ENCODE data around the gene MAP3K2.

MAP3K2 gene

DNA sequence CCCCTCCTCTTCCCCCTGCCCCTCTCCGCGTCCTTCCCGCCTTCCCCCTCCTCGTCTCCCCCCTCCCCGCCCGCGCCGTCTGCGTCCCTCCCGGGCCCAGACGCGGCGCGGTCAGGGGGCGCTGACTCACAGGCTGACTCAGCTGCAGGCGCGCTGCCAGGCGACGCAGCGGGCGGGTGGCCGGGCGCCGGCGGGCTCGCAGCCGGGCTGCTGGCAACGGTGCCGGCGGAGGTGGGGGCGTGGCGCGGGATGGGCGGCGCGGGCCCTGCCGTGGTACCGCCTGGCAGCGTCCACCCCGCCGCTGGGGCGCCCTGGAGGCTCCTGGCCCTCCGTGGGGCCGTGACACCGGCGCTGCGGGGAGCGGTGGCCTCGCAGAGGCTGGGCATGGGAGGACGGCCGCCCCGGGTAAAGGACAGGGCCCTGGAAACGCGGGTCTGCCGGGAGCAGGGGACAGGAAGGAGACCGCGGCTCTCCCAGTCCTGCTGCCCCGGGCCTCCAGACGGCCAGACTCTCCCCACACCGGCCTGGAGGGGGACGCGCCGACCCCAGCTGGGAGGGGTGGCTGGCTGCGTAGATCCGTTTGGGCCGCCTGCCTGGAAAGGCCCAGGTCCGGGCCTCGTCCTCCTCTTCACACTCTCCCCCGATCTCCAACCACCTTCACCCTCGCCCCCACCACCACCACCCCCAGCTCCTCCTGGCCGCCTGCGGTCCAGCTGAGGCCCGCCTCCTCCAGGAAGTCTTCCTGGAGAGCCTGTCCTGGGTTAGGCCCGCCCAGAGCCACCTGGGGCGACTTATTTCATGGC lies 20.4 kb upstream of the MAP3K2 start:
- DNase-seq (ENCODE audit: insufficient read length, low spot score) (peak; percentile 83), FAIRE-seq (no peak)
- TF ChIP-seq, protein P1, sequence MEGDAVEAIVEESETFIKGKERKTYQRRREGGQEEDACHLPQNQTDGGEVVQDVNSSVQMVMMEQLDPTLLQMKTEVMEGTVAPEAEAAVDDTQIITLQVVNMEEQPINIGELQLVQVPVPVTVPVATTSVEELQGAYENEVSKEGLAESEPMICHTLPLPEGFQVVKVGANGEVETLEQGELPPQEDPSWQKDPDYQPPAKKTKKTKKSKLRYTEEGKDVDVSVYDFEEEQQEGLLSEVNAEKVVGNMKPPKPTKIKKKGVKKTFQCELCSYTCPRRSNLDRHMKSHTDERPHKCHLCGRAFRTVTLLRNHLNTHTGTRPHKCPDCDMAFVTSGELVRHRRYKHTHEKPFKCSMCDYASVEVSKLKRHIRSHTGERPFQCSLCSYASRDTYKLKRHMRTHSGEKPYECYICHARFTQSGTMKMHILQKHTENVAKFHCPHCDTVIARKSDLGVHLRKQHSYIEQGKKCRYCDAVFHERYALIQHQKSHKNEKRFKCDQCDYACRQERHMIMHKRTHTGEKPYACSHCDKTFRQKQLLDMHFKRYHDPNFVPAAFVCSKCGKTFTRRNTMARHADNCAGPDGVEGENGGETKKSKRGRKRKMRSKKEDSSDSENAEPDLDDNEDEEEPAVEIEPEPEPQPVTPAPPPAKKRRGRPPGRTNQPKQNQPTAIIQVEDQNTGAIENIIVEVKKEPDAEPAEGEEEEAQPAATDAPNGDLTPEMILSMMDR (IDR thresholded peaks at IDR 0.05; ENCODE audit: insufficient read depth, missing control alignments), result no peak

DNA sequence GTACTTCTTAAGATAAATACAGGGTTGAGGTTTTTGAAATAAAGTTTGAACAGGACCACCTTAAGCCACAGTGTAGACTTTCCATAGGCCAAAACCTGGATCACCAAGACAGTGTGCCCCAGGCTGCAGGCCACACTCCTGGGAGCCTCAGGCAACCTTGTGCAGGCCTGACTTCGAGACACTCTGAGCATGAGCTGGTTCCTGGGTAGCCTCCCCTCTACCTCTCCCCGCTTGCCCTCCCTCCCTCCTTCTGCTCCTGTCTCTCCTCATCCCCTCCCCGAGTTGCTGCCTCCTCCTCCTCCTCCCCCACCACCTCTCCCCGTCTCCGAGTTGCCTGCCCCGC lies 19.9 kb upstream of the MAP3K2 start:
- no peak for FAIRE-seq
- DNase-seq (ENCODE audit: insufficient read length, low spot score), result no peak
- TF ChIP-seq, protein P1 (IDR thresholded peaks at IDR 0.05; ENCODE audit: insufficient read depth, missing control alignments), result no peak

DNA sequence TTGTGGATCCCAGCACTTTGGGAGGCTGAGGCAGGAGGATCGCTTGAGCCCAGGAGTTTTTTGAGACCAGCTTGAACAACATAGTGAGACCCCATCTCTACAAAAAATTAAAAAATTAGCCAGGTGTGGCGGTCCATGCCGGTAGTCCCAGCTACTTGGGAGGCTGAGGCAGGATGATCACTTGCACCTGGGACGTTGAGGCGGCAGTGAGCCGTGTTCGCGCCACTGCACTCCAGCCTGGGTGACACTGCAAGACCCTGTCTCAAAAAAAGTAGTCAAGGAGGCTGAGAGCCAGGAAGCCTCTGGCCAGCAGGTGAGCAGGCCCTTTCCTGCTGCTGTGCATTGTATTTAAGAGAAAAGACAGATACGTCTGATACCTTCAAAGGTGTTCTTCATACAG lies 19.3 kb upstream of the MAP3K2 start:
- TF ChIP-seq, protein P1 (IDR thresholded peaks at IDR 0.05; ENCODE audit: insufficient read depth, missing control alignments), result no peak

DNA sequence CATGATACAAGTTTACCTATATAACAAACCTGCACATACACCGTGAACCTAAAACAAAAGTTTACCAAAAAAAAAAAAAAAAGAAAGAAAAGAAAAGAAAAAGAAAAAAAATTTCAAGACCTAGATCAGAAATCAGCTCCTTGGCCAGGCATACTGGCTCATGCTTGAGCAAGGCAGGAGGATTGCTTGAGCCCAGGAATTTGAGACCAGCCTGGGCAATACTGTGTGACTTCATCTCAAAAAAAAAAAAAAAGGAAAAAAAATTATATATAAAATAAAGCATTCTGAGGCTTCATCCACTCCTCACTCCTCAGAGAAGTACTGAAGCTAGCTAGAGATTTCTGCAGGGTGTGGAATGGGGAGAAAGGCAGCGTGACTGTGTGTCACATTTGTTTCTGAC lies 18.7 kb upstream of the MAP3K2 start:
- DNase-seq (ENCODE audit: insufficient read length, low spot score) (no peak), FAIRE-seq (no peak)
- TF ChIP-seq, protein P1 (IDR thresholded peaks at IDR 0.05; ENCODE audit: insufficient read depth, missing control alignments), result no peak

More for the DNA sequence above, 19.3 kb upstream of the MAP3K2 start:
- FAIRE-seq (no peak), DNase-seq (ENCODE audit: insufficient read length, low spot score) (no peak)

DNA sequence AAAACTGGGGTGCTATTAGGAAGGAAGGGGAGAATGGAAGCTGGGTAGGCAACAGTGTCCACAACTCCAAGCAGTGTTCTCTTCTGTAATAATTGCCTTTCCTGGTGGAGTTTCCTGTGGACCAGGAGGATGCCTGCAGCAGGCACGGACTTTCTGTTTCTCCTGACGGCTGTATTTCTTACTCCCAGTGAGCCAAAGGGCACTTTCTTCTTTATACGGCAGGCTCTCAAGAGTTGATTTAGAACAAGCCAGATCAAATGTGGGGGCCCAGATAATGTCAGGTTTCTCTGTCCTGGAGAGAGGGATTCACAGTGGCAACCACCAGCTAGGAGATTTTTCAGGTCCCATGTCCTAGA lies 17.5 kb upstream of the MAP3K2 start:
- DNase-seq (ENCODE audit: insufficient read length, low spot score) (no peak), FAIRE-seq (no peak)
- TF ChIP-seq, protein P1 (IDR thresholded peaks at IDR 0.05; ENCODE audit: insufficient read depth, missing control alignments), result no peak

DNA sequence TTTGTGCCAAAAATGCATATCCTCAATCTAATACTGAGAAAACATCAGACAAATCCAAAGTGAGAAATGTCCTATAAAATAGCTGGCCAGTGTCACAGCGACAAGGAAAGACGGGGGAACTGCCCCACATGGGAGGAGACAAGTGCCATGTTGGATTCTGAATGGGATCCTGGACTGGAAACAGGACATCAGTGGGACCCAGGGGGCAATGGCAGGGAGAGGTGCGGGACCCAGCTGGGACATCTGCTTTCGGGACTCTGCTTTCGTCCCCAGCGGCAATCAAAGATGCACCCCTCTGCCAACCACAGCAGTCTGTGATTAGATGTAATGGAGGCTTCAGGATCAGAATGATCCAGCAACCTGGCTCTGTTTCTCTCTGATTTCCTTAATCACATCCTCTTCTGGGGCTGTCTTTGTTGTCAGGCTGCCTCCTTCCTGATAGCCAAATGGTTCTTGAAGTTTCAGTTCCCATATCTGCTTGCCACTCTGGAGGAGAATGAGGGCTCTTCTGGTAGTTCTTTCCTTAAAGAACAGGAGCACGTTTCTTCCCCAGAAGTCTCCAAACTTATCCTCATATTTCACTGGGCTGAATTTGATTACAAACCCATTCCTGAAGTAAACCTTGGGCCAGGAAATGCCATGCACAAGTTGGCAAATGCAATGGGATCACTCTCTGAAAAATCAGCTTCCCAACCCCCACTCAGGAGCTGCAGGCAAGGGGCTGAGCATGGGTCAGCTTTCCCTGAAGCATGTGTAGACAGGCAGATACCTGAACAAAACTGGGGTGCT lies 16.9 kb upstream of the MAP3K2 start:
- TF ChIP-seq, protein P1 (IDR thresholded peaks at IDR 0.05; ENCODE audit: insufficient read depth, missing control alignments), result no peak
- DNase-seq (ENCODE audit: insufficient read length, low spot score) (no peak), FAIRE-seq (no peak)

DNA sequence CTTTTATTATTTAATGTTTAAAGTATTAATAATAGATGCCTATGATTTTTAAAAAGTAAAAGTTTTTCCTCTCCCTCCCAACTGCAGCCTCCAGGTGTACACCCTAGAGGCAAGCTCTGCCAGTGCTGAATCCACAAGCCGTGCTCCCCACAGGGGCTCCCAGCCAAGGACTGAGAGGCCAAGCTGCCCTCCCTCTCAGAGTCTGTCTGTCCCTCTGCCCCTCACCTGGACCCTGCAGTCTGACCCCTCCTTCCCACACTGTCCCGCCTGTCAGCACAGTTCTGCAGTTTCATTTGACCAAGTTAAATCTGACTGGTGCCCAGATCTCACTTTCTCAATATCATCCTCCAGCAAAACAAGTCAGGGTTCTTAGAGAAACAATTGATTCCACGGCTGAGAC lies 15.7 kb upstream of the MAP3K2 start:
- no peak for FAIRE-seq
- no peak for DNase-seq (ENCODE audit: insufficient read length, low spot score)
- TF ChIP-seq, protein P1 (IDR thresholded peaks at IDR 0.05; ENCODE audit: insufficient read depth, missing control alignments), result no peak
